Measurements from ENCODE around the gene EIF5.

Gene EIF5

GRCh38 chr14:103315941-103316340 lies 18.1 kb upstream of the EIF5 start:
- TF ChIP-seq EZH2phosphoT487 (IDR thresholded peaks at IDR 0.05; ENCODE audit: borderline replicate concordance) (no peak), CTCF (conservative IDR thresholded peaks at IDR 0.05; ENCODE audit: low read length) (no peak)
- peak overlapping the region; percentile 86 for H3K4me2 ChIP-seq (ENCODE audit: low read depth, low read length, poor library complexity, severe bottlenecking)
- H3K27me3 ChIP-seq (ENCODE audit: insufficient read depth, low read length, poor library complexity, severe bottlenecking): no peaks in the 10 kb centered on the region
- H3K79me2 ChIP-seq (ENCODE audit: insufficient read depth, low read length): 0 out of 2 replicates have a peak, but pooled peaks cover 6% of the 10 kb centered on the region
- no peak overlapping the region for H2AFZ ChIP-seq (ENCODE audit: low read length)
- H3K9me3 ChIP-seq (ENCODE audit: insufficient read depth, low read depth, low read length): no peaks in the 10 kb centered on the region
- H4K20me1 ChIP-seq (ENCODE audit: insufficient read depth, low read length, poor library complexity, severe bottlenecking): no peaks in the 10 kb centered on the region
- no peaks in the 10 kb centered on the region for H3K9me2 ChIP-seq (replicated peaks; ENCODE audit: low read depth, low read length)
- peaks cover 12% of the 10 kb centered on the region for H3F3A ChIP-seq (ENCODE audit: low read depth)
- no peak overlapping the region for H3K4me3 ChIP-seq (ENCODE audit: low read length, poor library complexity, severe bottlenecking)
- H3K36me3 ChIP-seq (ENCODE audit: insufficient read depth, low read length): no peaks in the 10 kb centered on the region
- H3K4me1 ChIP-seq (ENCODE audit: insufficient read depth, low read length, poor library complexity, severe bottlenecking): peaks cover 70% of the 10 kb centered on the region
- H3K9ac ChIP-seq (ENCODE audit: low read depth, low read length, poor library complexity, severe bottlenecking): peak overlapping the region; percentile 70

- H3K27me3 ChIP-seq (ENCODE audit: insufficient read depth, low read length, poor library complexity, severe bottlenecking): no peaks in the 10 kb centered on the region
- H3K9me2 ChIP-seq (replicated peaks; ENCODE audit: low read depth, low read length): no peaks in the 10 kb centered on the region
- H3K4me3 ChIP-seq (ENCODE audit: low read length, poor library complexity, severe bottlenecking): peak overlapping the region; percentile 59
- 0 out of 2 replicates have a peak, but pooled peaks cover 6% of the 10 kb centered on the region for H3K79me2 ChIP-seq (ENCODE audit: insufficient read depth, low read length)
- no peaks in the 10 kb centered on the region for H3K9me3 ChIP-seq (ENCODE audit: insufficient read depth, low read depth, low read length)
- H3K9ac ChIP-seq (ENCODE audit: low read depth, low read length, poor library complexity, severe bottlenecking): peak overlapping the region; percentile 70
- H3K4me1 ChIP-seq (ENCODE audit: insufficient read depth, low read length, poor library complexity, severe bottlenecking): peaks cover 70% of the 10 kb centered on the region
- peak overlapping the region; percentile 86 for H3K4me2 ChIP-seq (ENCODE audit: low read depth, low read length, poor library complexity, severe bottlenecking)
- peaks cover 12% of the 10 kb centered on the region for H3F3A ChIP-seq (ENCODE audit: low read depth)
- TF ChIP-seq CTCF (conservative IDR thresholded peaks at IDR 0.05; ENCODE audit: low read length) (no peak), EZH2phosphoT487 (IDR thresholded peaks at IDR 0.05; ENCODE audit: borderline replicate concordance) (no peak)
- H2AFZ ChIP-seq (ENCODE audit: low read length): no peak overlapping the region
- no peaks in the 10 kb centered on the region for H4K20me1 ChIP-seq (ENCODE audit: insufficient read depth, low read length, poor library complexity, severe bottlenecking)
- H3K36me3 ChIP-seq (ENCODE audit: insufficient read depth, low read length): no peaks in the 10 kb centered on the region
Observed at GRCh38 chr14:103316721-103317121, 17.3 kb upstream of the EIF5 start.

GRCh38 chr14:103317251-103317650 lies 16.8 kb upstream of the EIF5 start:
- 0 out of 2 replicates have a peak, but pooled peaks cover 6% of the 10 kb centered on the region for H3K79me2 ChIP-seq (ENCODE audit: insufficient read depth, low read length)
- H3K27me3 ChIP-seq (ENCODE audit: insufficient read depth, low read length, poor library complexity, severe bottlenecking): no peaks in the 10 kb centered on the region
- H3K4me3 ChIP-seq (ENCODE audit: low read length, poor library complexity, severe bottlenecking): peak overlapping the region; percentile 59
- peaks cover 70% of the 10 kb centered on the region for H3K4me1 ChIP-seq (ENCODE audit: insufficient read depth, low read length, poor library complexity, severe bottlenecking)
- no peaks in the 10 kb centered on the region for H3K9me2 ChIP-seq (replicated peaks; ENCODE audit: low read depth, low read length)
- H3K36me3 ChIP-seq (ENCODE audit: insufficient read depth, low read length): no peaks in the 10 kb centered on the region
- H3K9me3 ChIP-seq (ENCODE audit: insufficient read depth, low read depth, low read length): no peaks in the 10 kb centered on the region
- no peaks in the 10 kb centered on the region for H4K20me1 ChIP-seq (ENCODE audit: insufficient read depth, low read length, poor library complexity, severe bottlenecking)
- no peak for TF ChIP-seq EZH2phosphoT487 (IDR thresholded peaks at IDR 0.05; ENCODE audit: borderline replicate concordance)
- TF ChIP-seq CTCF (conservative IDR thresholded peaks at IDR 0.05; ENCODE audit: low read length): no peak
- peak overlapping the region; percentile 86 for H3K4me2 ChIP-seq (ENCODE audit: low read depth, low read length, poor library complexity, severe bottlenecking)
- H3K9ac ChIP-seq (ENCODE audit: low read depth, low read length, poor library complexity, severe bottlenecking): peak overlapping the region; percentile 70
- H3F3A ChIP-seq (ENCODE audit: low read depth): peaks cover 12% of the 10 kb centered on the region
- no peak overlapping the region for H2AFZ ChIP-seq (ENCODE audit: low read length)
